NOMO-1 (cell line): Measurements from ENCODE around the gene FAM135A.
"Not testable (repeated sequence)": the region's sequence is repeated elsewhere in the genome, so short reads cannot be mapped to it uniquely, and the experiment has no call there.

ENCODE experiments used
- DNase-seq, 2 experiments: peaks; one replicate each; lab custom pipeline; 2025; ENCODE audit not compliant: unreplicated experiment in 2 of 2; lab: John Stamatoyannopoulos, UW

The FAM135A gene

DNA sequence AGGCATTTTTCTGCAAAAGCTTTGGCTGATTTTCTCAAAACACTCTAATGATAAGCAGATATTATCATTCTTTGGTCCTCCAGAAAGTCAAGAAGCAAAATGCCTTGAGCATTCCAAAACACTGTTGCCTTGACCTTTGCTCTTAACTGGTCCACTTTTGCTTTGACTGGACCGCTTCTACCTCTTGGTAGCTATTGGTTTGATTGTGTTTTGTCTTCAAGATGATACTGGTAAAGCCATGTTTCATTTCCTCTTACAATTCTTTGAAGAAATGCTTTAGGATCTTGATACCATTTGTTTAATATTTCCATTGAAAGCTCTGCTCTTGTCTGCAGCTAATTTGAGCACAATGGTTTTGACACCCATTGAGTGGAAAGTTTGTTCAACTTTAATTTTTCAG lies 117.8 kb downstream of the FAM135A start:
- DNase-seq = no peak

DNA sequence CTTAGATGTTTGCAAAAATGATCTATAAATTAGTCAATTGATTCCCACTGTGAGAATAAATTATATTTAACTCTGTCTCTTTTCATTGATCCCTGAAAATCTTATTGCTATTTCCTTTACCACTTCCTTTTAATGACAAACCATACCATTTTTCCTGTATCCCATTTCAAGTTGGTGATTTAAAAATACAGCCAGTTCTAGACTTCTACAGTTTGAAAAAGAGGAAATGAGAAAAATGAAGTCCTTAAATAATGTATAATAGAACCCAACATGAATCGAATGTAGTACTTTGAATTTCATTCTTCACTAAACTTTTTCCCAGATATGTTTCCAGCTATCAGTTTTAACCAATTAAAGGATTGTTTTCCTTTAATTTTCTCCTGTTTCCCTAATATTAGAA lies 124.0 kb downstream of the FAM135A start:
- DNase-seq = peak; percentile 7 to 53

DNA sequence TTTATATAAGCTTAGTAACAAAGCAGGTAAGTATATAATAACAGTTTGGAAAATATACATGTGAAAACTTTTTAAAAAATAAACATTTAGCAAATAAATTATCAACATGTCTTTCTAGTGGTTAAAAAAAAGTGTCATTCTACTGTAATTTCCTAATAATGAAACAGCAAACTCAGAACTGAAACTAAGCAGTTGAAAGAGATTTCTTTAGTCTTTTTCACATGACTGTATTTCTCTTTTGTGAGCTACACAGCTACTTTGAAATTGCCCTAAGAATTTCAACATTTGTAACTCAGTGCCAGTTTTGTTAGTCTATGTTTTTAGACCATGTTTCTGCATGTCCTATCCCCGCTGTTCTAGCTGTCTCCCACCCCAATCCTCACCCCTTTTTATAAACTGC lies 125.1 kb downstream of the FAM135A start:
- DNase-seq = peak; percentile 59 to 82

DNA sequence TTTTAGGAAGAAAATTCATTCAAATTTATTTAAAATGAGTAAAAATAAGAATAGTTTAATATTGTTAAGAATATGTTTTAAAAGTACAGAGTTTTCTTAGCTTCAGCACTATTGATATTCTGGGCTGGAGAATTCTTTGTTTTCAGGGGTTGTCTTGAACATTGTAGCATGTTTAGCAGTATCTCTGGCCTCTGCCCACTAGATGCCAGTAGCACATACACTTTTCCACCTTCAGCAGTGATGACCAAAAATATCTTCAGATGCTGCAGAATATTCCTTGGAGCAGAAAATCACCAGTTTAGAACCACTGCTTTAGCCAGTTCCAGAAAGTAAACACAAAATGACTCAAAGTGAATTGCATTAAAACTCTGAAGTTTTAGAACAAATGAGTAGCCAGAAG lies 134.0 kb downstream of the FAM135A start:
- DNase-seq = no peak

GRCh38 chr6:70547905-70548304 lies 134.6 kb downstream of the FAM135A start:
- no peak for DNase-seq

- DNase-seq = no peak
Observed at GRCh38 chr6:70549327-70549726, 136.0 kb downstream of the FAM135A start.

DNA sequence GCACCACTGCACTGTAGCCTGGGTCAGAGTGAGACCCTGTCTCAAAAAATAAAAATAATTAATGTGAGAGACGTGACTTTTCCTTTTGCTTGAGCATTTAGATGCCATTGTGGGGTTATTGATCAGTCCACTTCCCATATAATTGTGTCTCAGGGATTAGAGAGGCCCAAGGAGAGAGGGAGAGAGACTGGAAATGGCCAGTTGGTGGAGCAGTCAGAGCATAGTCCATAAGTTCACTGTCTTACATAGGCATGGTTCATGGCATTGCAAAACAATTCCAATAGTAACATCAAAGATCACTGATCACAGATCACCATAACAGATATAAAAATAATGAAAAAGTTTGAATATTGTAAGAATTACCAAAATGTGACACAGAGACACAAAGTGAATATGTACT lies 138.3 kb downstream of the FAM135A start:
- no peak for DNase-seq

GRCh38 chr6:70552286-70552940 lies 139.1 kb downstream of the FAM135A start:
- DNase-seq = not testable (repeated sequence)

- DNase-seq = no peak
Observed at GRCh38 chr6:70552974-70553373, 139.7 kb downstream of the FAM135A start.

GRCh38 chr6:70557998-70558397 lies 144.7 kb downstream of the FAM135A start:
- no peak for DNase-seq

DNA sequence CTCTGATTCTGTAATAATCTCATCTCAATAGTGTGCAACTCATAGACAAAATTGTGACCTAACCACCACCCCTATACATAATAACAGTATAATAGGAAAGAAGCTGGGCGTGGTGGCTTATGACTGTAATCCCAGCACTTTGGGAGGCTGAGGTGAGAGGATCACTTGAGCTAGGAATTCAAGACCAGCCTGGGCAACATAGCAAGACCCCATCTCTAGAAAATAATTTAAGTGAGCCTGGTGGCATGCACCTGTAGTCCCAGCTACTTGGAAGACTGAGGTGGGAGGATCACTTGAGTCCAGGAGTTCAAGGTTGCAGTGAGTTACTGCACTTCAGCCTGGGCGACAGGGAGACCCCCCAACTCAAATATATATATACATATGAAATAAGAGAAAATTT lies 149.1 kb downstream of the FAM135A start:
- not testable (repeated sequence) for DNase-seq

GRCh38 chr6:70563530-70563929 lies 150.2 kb downstream of the FAM135A start:
- DNase-seq = no peak

DNA sequence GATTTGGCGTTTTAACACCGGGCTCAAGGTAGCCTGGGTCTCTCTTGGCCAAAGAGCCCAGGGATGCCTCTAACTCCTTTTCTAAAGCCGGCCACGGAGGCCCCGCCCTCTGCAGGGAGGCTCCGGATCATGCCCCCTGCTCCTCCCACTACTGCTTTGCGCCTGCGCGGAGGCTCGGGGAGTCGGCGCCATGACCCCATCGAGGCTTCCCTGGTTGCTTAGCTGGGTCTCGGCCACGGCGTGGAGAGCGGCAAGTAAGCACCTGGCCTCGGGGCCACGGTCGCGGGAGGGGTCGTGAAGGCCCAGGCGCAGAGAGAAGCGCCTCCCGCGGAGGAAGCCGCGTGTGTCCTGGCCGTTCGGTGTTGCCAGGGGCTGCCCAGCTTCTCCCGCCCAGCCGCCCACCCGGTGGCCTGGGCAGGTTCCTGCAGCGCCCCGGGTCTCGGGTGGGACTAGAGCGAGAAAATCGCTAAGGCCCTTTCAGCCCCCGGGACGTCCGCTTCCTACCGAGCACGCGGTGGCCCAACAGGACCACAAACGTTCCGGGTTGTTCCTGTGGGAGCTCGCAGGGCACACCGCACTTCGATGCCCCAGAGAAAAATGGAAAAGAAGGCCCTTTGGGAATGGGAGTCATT lies 153.6 kb downstream of the FAM135A start, which contains the start of gene SDHAF4:
Gene SDHAF4, plus strand, starts transcription at position 180 of the 632 bp plus-strand sequence. Its CDS starts 11 bp downstream, at position 191.
- peak; percentile 76 to 81 for DNase-seq

GRCh38 chr6:70574643-70575042 lies 161.3 kb downstream of the FAM135A start:
- DNase-seq = no peak

DNA sequence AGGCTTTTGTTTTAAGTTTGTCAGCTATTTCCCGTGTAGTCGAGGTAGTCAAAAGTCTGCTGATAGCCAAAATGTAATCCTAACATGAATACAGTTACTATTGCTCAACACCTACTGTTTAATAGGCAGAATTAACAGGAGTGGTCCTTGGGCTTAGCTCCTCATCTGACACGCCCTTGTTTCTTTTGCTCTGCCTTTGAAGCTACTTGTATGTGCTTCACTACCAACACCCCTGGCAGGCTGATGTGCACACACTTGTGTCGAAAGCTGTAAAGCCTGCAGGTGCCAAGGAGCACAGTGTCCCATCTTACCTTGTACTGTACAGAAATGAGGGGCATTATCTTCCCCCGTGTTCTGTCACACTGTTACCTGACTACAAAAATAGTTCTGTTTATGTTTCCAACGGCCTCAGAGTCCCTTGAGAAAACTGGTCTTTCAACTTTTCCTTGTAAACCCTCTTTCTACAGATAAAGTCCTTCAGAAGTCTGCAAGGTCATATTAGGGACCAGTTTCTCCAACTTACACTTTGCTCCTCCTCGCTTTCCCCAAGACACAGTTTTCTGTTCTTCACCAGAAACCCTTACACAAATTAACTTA lies 162.7 kb downstream of the FAM135A start:
- DNase-seq = no peak

- no peak for DNase-seq
Observed at GRCh38 chr6:70586114-70586513, 172.8 kb downstream of the FAM135A start.

- no peak for DNase-seq
Observed at GRCh38 chr6:70590400-70590799, 177.1 kb downstream of the FAM135A start.

GRCh38 chr6:70592391-70593117 lies 179.2 kb downstream of the FAM135A start:
- no peak for DNase-seq

DNA sequence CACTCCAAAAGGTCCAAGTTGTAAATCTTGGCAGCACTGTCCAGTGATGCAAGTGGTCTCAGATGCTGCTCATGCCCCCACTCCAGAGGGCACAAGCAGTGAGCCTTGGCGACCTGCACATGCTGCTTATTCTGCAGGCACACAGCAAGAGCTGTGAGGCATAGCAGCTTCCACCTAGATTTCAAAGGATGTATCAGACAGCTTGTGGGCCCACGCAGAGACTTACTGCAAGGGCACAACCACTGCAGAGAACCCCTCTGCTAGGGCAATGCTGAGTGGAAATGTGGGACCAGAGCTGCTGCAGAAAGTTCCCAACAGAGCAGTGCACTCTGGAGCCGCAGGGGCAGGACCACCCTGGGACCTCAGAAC lies 179.8 kb downstream of the FAM135A start:
- no peak for DNase-seq

GRCh38 chr6:70599187-70599586 lies 185.9 kb downstream of the FAM135A start:
- no peak for DNase-seq

- no peak for DNase-seq
Observed at GRCh38 chr6:70601014-70601413, 187.7 kb downstream of the FAM135A start.
